ENCODE data around the gene ZNF385D. TPM values are rescaled to one million over a fixed set of nuclear protein-coding genes. Genes with fewer than 3 reads are reported as not detected.

The ZNF385D gene
- polyA plus RNA-seq, 1 donor (not counting 4 experiments of a cell fraction or from before 2014, with no cell fraction given) = 0.46 TPM

DNA sequence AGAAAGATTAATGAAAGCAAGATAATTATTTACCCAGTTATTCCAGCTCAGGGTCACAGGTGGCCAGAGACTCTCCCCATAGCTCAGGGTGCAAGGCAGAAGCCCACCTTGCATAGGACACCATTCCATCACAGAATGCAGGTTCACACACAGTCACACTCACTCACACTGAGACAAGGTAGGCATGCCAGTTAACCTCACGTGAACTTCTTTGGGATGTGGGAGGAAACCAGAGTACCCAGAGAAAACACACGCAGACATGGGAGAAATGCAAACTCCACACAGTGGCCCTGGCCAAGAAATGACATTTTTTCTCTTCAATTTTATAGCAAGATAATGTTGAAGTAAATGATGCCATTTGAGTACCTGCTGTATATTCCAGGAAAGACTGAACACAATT lies 106.7 kb downstream of the ZNF385D start:
- dilution Hi-C loops (cut with MboI; ENCODE audit: extremely low pct_ligation_motif_present, low sequenced_read_pairs) = no loop called here
- no peaks in the 10 kb centered on the region for H3K4me1 ChIP-seq (ENCODE audit: control insufficient read depth, extremely low read depth, insufficient read depth, low read length)
- no peak overlapping the region for H3K4me2 ChIP-seq (ENCODE audit: control insufficient read depth, extremely low read depth, insufficient read depth, low read depth, low read length)
- DNase-seq (ENCODE audit: low read depth, low spot score) = no peak
- H3K9ac ChIP-seq (ENCODE audit: control insufficient read depth, extremely low read depth, insufficient read depth, low read length) = no peak overlapping the region
- no peaks in the 10 kb centered on the region for H3K27me3 ChIP-seq (ENCODE audit: control insufficient read depth, extremely low read depth, insufficient read depth, low read length)
- no peaks in the 10 kb centered on the region for H3K79me2 ChIP-seq (ENCODE audit: control insufficient read depth, insufficient read depth, low read length)
- no peaks in the 10 kb centered on the region for H3K36me3 ChIP-seq (ENCODE audit: control insufficient read depth in 2 of 2, extremely low read depth in 1 of 2, insufficient read depth in 2 of 2, low read length in 2 of 2)
- TF ChIP-seq, protein P1, sequence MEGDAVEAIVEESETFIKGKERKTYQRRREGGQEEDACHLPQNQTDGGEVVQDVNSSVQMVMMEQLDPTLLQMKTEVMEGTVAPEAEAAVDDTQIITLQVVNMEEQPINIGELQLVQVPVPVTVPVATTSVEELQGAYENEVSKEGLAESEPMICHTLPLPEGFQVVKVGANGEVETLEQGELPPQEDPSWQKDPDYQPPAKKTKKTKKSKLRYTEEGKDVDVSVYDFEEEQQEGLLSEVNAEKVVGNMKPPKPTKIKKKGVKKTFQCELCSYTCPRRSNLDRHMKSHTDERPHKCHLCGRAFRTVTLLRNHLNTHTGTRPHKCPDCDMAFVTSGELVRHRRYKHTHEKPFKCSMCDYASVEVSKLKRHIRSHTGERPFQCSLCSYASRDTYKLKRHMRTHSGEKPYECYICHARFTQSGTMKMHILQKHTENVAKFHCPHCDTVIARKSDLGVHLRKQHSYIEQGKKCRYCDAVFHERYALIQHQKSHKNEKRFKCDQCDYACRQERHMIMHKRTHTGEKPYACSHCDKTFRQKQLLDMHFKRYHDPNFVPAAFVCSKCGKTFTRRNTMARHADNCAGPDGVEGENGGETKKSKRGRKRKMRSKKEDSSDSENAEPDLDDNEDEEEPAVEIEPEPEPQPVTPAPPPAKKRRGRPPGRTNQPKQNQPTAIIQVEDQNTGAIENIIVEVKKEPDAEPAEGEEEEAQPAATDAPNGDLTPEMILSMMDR (optimal IDR thresholded peaks at IDR 0.05 in 1 of 3, IDR thresholded peaks at IDR 0.05 in 1 of 3, conservative IDR thresholded peaks at IDR 0.05 in 1 of 3; ENCODE audit: extremely low read depth in 1 of 3, insufficient read depth in 2 of 3, low read length in 3 of 3) = no peak
- TF ChIP-seq EZH2 (IDR thresholded peaks at IDR 0.05; ENCODE audit: low read length) = no peak
- no peak overlapping the region for H3K4me3 ChIP-seq (ENCODE audit: control insufficient read depth in 2 of 3, extremely low read depth in 1 of 3, insufficient read depth in 2 of 3, low read depth in 1 of 3, low read length in 3 of 3)
- H3K9me1 ChIP-seq (ENCODE audit: control insufficient read depth, extremely low read depth, insufficient read depth, low read length) = no peaks in the 10 kb centered on the region
- no peak overlapping the region for H3K27ac ChIP-seq (ENCODE audit: control insufficient read depth, insufficient read depth, low read length)
- no peaks in the 10 kb centered on the region for H3K9me3 ChIP-seq (ENCODE audit: control insufficient read depth, low read depth, low read length)
- no peak overlapping the region for H2AFZ ChIP-seq (ENCODE audit: control insufficient read depth, low read length)
- no peaks in the 10 kb centered on the region for H4K20me1 ChIP-seq (ENCODE audit: control insufficient read depth, extremely low read depth, insufficient read depth, low read length)
- no peak for FAIRE-seq

DNA sequence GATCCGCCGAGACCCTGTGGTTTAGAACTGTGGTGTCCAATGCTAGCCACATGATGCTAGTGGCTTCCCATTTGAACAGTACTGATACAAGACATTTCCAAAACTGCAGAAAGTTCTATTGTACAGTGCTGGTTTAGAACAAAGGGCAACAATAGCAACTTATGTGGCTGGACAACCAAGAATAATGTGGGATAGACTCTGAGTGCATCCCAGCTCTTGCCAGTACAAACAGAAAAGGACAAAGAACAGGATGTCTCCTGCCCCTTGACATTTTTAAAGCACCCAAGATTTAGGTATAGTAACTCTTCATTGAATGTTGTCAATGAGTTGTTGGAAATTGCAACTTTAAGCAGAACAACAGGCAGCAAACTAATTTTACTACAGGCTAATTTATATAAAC lies 107.3 kb downstream of the ZNF385D start:
- Histone ChIP-seq H3K4me1 (ENCODE audit: control insufficient read depth, extremely low read depth, insufficient read depth, low read length) (no peaks in the 10 kb centered on the region), H4K20me1 (ENCODE audit: control insufficient read depth, extremely low read depth, insufficient read depth, low read length) (no peaks in the 10 kb centered on the region), H3K9me3 (ENCODE audit: control insufficient read depth, low read depth, low read length) (no peaks in the 10 kb centered on the region), H2AFZ (ENCODE audit: control insufficient read depth, low read length) (no peak overlapping the region), H3K36me3 (ENCODE audit: control insufficient read depth in 2 of 2, extremely low read depth in 1 of 2, insufficient read depth in 2 of 2, low read length in 2 of 2) (no peaks in the 10 kb centered on the region), H3K4me2 (ENCODE audit: control insufficient read depth, extremely low read depth, insufficient read depth, low read depth, low read length) (no peak overlapping the region), H3K9ac (ENCODE audit: control insufficient read depth, extremely low read depth, insufficient read depth, low read length) (no peak overlapping the region), H3K79me2 (ENCODE audit: control insufficient read depth, insufficient read depth, low read length) (no peaks in the 10 kb centered on the region), H3K4me3 (ENCODE audit: control insufficient read depth in 2 of 3, extremely low read depth in 1 of 3, insufficient read depth in 2 of 3, low read depth in 1 of 3, low read length in 3 of 3) (no peak overlapping the region), H3K9me1 (ENCODE audit: control insufficient read depth, extremely low read depth, insufficient read depth, low read length) (no peaks in the 10 kb centered on the region), H3K27me3 (ENCODE audit: control insufficient read depth, extremely low read depth, insufficient read depth, low read length) (no peaks in the 10 kb centered on the region), H3K27ac (ENCODE audit: control insufficient read depth, insufficient read depth, low read length) (no peak overlapping the region)
- TF ChIP-seq, protein P1 (optimal IDR thresholded peaks at IDR 0.05 in 1 of 3, IDR thresholded peaks at IDR 0.05 in 1 of 3, conservative IDR thresholded peaks at IDR 0.05 in 1 of 3; ENCODE audit: extremely low read depth in 1 of 3, insufficient read depth in 2 of 3, low read length in 3 of 3) = no peak
- TF ChIP-seq EZH2 (IDR thresholded peaks at IDR 0.05; ENCODE audit: low read length) = no peak
- dilution Hi-C loops (cut with MboI; ENCODE audit: extremely low pct_ligation_motif_present, low sequenced_read_pairs) = no loop called here
- no peak for FAIRE-seq
- no peak for DNase-seq (ENCODE audit: low read depth, low spot score)

Measured in keratinocyte (primary cell).